Measurements from ENCODE around the gene PEX11G. TPM values are rescaled to one million over a fixed set of nuclear protein-coding genes. Genes with fewer than 3 reads are reported as not detected.

Gene PEX11G
- total RNA-seq, 4 donors from 2014 or later = 2.2 to 14.5 (median 8.9) TPM

DNA sequence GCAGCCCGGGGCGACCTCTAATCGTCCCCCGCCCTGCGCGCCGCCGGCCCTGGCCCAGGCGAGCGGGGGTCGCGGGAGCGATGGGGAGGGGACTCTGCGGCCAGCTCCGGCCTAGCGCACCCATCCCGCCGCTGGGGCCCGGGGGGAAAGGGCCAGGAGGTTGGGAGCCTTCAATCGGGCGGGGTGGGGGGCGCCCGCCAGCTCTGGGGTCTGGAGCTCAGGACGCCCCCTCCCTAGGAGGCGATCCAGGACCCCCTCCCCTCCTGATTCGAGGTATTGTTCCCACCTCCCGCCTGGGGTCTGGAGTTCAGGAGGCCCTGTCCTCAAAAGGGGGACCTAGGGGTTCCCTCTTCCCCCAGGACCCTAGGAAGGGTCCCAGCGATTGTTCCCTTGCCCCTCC, 27.5 kb upstream of the PEX11G start:
- DNase-seq = no peak
- intact Hi-C loops (cut with DNase I; ENCODE audit: low total_unique reads) = no loop called here
- H3K9me3 ChIP-seq = no peaks in the 10 kb centered on the region
- peak overlapping the region; percentile 79 to 87 (median 84) for H3K27ac ChIP-seq
- H3K27me3 ChIP-seq = no peaks in the 10 kb centered on the region
- WGBS, 2 donors (ENCODE audit: low coverage in 1 of 2) = 0 to 7% methylated on average over 1 to 15 of the region's 28 CpGs
- peaks cover 0 to 5% (median 0%) of the 10 kb centered on the region in 4 donors for H3K36me3 ChIP-seq
- TF ChIP-seq POLR2AphosphoS5 (IDR thresholded peaks at IDR 0.05) = no peak
- no peak for TF ChIP-seq EP300 (IDR thresholded peaks at IDR 0.05; ENCODE audit: low read depth)
- no peak for TF ChIP-seq POLR2A (IDR thresholded peaks at IDR 0.05)
- TF ChIP-seq, protein P1, sequence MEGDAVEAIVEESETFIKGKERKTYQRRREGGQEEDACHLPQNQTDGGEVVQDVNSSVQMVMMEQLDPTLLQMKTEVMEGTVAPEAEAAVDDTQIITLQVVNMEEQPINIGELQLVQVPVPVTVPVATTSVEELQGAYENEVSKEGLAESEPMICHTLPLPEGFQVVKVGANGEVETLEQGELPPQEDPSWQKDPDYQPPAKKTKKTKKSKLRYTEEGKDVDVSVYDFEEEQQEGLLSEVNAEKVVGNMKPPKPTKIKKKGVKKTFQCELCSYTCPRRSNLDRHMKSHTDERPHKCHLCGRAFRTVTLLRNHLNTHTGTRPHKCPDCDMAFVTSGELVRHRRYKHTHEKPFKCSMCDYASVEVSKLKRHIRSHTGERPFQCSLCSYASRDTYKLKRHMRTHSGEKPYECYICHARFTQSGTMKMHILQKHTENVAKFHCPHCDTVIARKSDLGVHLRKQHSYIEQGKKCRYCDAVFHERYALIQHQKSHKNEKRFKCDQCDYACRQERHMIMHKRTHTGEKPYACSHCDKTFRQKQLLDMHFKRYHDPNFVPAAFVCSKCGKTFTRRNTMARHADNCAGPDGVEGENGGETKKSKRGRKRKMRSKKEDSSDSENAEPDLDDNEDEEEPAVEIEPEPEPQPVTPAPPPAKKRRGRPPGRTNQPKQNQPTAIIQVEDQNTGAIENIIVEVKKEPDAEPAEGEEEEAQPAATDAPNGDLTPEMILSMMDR (IDR thresholded peaks at IDR 0.05) = no peak
- in situ Hi-C loops (cut with MboI; ENCODE audit: low pct_ligation_motif_present in 1 of 4, low pct_unique_long_range_greater_than_20kb in 1 of 4, low sequenced_read_pairs in 3 of 4) = no loop called here
- peaks cover 0 to 29% (median 15%) of the 10 kb centered on the region in 4 donors for H3K4me1 ChIP-seq
- peak overlapping the region; percentile 38 to 89 (median 82) for H3K4me3 ChIP-seq

DNA sequence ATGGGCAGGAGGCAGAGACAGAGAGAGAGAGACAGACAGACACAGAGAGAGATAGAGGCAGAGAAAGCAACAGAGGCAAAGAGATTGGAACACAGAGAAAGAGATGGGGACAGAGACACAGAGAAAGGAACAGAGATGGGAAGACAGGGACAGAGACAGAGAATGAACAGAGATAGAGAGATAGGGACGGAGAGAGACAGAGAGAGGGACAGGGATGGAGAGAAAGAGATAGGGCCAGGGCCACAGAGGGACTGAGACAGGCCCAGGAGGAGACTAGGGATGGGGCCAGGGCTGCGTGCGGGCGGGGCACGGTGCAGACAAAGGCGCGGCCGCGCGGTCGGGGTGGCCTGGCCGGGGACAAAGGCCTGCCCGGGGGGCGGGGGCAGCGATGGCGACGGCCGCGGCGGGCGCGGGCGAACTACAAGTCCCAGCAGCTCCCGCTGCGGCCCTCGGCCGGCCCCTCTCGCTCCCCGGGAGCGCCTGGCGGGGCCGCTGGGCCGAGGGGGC, 26.9 kb upstream of the PEX11G start, which contains the start of gene ZNF358:
Gene ZNF358 (plus strand): TSS at position 459 of the 507 bp plus-strand sequence. CDS start 3,140 bp downstream, outside the sequence.
- Histone ChIP-seq H3K36me3 (peaks cover 0 to 5% (median 0%) of the 10 kb centered on the region in 4 donors), H3K27me3 (no peaks in the 10 kb centered on the region), H3K4me1 (peaks cover 0 to 29% (median 14%) of the 10 kb centered on the region in 4 donors), H3K9me3 (no peaks in the 10 kb centered on the region), H3K27ac (peak within 1 kb of the TSS; percentile 82 to 92 (median 86)), H3K4me3 (peak within 1 kb of the TSS; percentile 40 to 89 (median 82))
- in situ Hi-C loops (cut with MboI; ENCODE audit: low pct_ligation_motif_present in 1 of 4, low pct_unique_long_range_greater_than_20kb in 1 of 4, low sequenced_read_pairs in 3 of 4) = no loop called here
- WGBS, 2 donors (ENCODE audit: low coverage in 1 of 2) = 3 to 4% methylated on average over 4 to 13 of the region's 33 CpGs
- DNase-seq = peak; percentile 86
- intact Hi-C loops (cut with DNase I; ENCODE audit: low total_unique reads) = no loop called here
- TF ChIP-seq POLR2AphosphoS5 (IDR thresholded peaks at IDR 0.05) = no peak
- peak; percentile 18 for TF ChIP-seq POLR2A (IDR thresholded peaks at IDR 0.05)
- TF ChIP-seq, protein P1 (IDR thresholded peaks at IDR 0.05) = no peak
- no peak for TF ChIP-seq EP300 (IDR thresholded peaks at IDR 0.05; ENCODE audit: low read depth)

DNA sequence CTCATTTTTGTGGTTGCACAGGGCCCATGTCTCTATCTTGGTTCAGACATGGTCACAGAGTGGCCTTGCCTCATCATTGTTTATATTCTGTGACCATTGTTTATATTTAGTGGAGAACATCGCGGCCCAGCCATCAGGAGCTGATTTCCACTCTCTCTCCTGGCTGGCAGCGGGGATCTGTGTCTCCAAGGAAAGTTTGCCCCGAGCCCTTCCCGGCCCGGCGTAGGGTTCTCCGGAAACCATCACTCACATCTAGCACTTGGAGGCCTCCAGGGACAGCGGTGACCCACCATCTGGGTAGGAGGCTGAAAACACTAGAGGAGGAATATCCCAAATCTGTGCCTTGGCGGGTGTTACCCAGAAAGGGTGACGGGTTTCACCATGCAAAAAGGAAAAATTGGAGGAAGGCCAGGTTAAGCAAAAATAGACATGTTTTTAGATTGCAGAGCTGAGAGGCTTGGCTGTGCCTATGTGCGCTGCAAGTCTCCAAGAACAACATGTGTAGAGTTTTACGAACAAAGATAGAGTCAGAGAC, 26.3 kb upstream of the PEX11G start:
- TF ChIP-seq POLR2A (IDR thresholded peaks at IDR 0.05) = no peak
- TF ChIP-seq, protein P1 (IDR thresholded peaks at IDR 0.05) = no peak
- peak; percentile 67 for TF ChIP-seq EP300 (IDR thresholded peaks at IDR 0.05; ENCODE audit: low read depth)
- TF ChIP-seq POLR2AphosphoS5 (IDR thresholded peaks at IDR 0.05) = peak; percentile 19 to 71 (median 66)
- intact Hi-C loops (cut with DNase I; ENCODE audit: low total_unique reads) = no loop called here
- in situ Hi-C loops (cut with MboI; ENCODE audit: low pct_ligation_motif_present in 1 of 4, low pct_unique_long_range_greater_than_20kb in 1 of 4, low sequenced_read_pairs in 3 of 4) = no loop called here
- peak overlapping the region; percentile 81 to 92 (median 86) for H3K27ac ChIP-seq
- DNase-seq = peak; percentile 54
- H3K9me3 ChIP-seq = no peaks in the 10 kb centered on the region
- 52 to 77% methylated on average over 10 to 11 of the region's 13 CpGs for WGBS, 2 donors (ENCODE audit: low coverage in 1 of 2)
- H3K4me1 ChIP-seq = peaks cover 0 to 29% (median 14%) of the 10 kb centered on the region in 4 donors
- H3K4me3 ChIP-seq = peak overlapping the region in 2 of 4 donors; percentile 49 to 83
- peaks cover 0 to 5% (median 0%) of the 10 kb centered on the region in 4 donors for H3K36me3 ChIP-seq
- no peaks in the 10 kb centered on the region for H3K27me3 ChIP-seq

DNA sequence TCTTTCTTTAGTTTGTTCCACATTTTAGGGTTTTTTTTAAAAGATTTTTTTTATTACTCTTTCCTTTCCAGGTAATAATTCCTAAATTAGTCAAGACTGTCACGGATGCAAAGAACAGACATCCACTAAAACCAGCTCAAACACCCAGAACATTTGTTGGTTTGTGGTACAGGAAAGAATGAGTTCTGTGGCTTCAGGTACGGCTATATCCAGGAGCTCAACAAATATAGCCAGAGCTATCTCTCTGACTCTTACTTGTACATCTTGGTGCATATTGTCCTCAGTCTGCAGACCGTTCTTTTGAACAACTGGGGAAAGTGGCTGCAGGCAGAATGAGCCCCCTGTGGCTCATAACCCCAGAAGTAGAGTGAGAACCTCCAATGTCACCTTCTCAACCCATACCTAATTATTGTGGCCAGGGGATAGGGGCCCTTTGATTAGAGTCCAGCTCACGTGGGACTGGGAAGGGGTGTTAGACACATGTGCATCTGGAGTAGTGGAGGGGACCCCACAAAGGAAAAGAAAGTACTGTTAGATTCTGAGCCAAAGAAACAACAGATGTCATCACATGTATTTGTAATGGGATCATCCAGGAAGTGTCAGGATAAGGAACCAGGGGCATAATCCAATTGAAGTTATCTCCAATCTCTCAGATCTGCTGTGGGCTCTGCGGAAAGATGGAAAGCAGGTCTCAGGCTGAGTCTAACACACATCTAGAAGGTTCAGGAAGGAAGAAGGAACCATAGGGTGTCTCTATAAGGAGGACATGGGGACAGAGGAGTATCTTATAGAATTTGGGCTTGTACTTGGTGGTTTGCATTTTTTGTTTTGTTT, 25.2 kb upstream of the PEX11G start:
- no peak overlapping the region for H3K4me3 ChIP-seq
- H3K36me3 ChIP-seq = no peaks in the 10 kb centered on the region
- no peak for DNase-seq
- TF ChIP-seq POLR2AphosphoS5 (IDR thresholded peaks at IDR 0.05) (no peak), EP300 (IDR thresholded peaks at IDR 0.05; ENCODE audit: low read depth) (no peak), POLR2A (IDR thresholded peaks at IDR 0.05) (no peak)
- TF ChIP-seq, protein P1 (IDR thresholded peaks at IDR 0.05) = no peak
- peaks cover 0 to 29% (median 14%) of the 10 kb centered on the region in 4 donors for H3K4me1 ChIP-seq
- WGBS, 2 donors (ENCODE audit: low coverage in 1 of 2) = 85 to 90% methylated on average over 2 to 5 of the region's 5 CpGs
- peak overlapping the region; percentile 81 to 92 (median 86) for H3K27ac ChIP-seq
- no peaks in the 10 kb centered on the region for H3K9me3 ChIP-seq
- in situ Hi-C loops (cut with MboI; ENCODE audit: low pct_ligation_motif_present in 1 of 4, low pct_unique_long_range_greater_than_20kb in 1 of 4, low sequenced_read_pairs in 3 of 4) = no loop called here
- intact Hi-C loops (cut with DNase I; ENCODE audit: low total_unique reads) = no loop called here
- no peaks in the 10 kb centered on the region for H3K27me3 ChIP-seq

Measured in transverse colon (tissue), 4 donors.